ENCODE measurements around the gene SLAIN2.

- TF ChIP-seq CTCF (IDR thresholded peaks at IDR 0.05) (no peak), MLX (CRISPR knock-in tag; IDR thresholded peaks at IDR 0.05) (no peak), ELF4 (CRISPR knock-in tag; IDR thresholded peaks at IDR 0.05; ENCODE audit: low read depth) (no peak), ATF3 (CRISPR knock-in tag; conservative IDR thresholded peaks at IDR 0.05) (no peak), TEAD1 (CRISPR knock-in tag; IDR thresholded peaks at IDR 0.05) (no peak), ZNF121 (CRISPR knock-in tag; IDR thresholded peaks at IDR 0.05) (no peak), USF2 (CRISPR knock-in tag; IDR thresholded peaks at IDR 0.05) (no peak), TEAD4 (CRISPR knock-in tag; IDR thresholded peaks at IDR 0.05) (no peak), SP1 (CRISPR knock-in tag; conservative IDR thresholded peaks at IDR 0.05) (no peak), ZMAT4 (CRISPR knock-in tag; IDR thresholded peaks at IDR 0.05) (no peak), MAX (CRISPR knock-in tag; IDR thresholded peaks at IDR 0.05) (no peak), ZNF232 (CRISPR knock-in tag; IDR thresholded peaks at IDR 0.05) (no peak), FOXJ3 (CRISPR knock-in tag; IDR thresholded peaks at IDR 0.05; ENCODE audit: borderline replicate concordance) (no peak)
Observed at GRCh38 chr4:48329193-48329592, 12.1 kb upstream of the SLAIN2 start.
